Hepatocyte (in vitro differentiated cells): ENCODE measurements around the gene CNTNAP2. TPM values are rescaled to one million over a fixed set of nuclear protein-coding genes. Genes with fewer than 3 reads are reported as not detected.

Experiments used
- DNase-seq: peaks from one replicate; pipeline ENCODE4 v3.0.0-alpha.2; 2016; ENCODE audit warnings: low spot score
- H2AFZ ChIP-seq: fragments of 200-600 bp; sonication (generic); 2 replicates; pipeline ENCODE4 v1.6.0; 2016; ENCODE audit warnings: antibody characterized with exemption, mild to moderate bottlenecking
- H3K27ac ChIP-seq: fragments of 200-600 bp; sonication (generic); 2 replicates; pipeline ENCODE4 v1.5.1; 2016; ENCODE audit warnings: mild to moderate bottlenecking
- H3K27me3 ChIP-seq: fragments of 200-600 bp; sonication (generic); 2 replicates; pipeline ENCODE4 v1.6.1; 2016
- H3K36me3 ChIP-seq: fragments of 200-600 bp; sonication (generic); replicated peaks from 2 replicates; pipeline ENCODE4 v1.5.1; 2016; ENCODE audit warnings: low read depth; ENCODE audit not compliant: insufficient read depth
- H3K4me1 ChIP-seq: fragments of 200-600 bp; sonication (generic); 2 replicates; pipeline ENCODE4 v1.5.1; 2016; ENCODE audit warnings: mild to moderate bottlenecking, moderate library complexity; ENCODE audit not compliant: insufficient read depth
- H3K4me2 ChIP-seq: fragments of 200-600 bp; sonication (generic); 2 replicates; pipeline ENCODE4 v1.6.0; 2016
- H3K4me3 ChIP-seq: fragments of 200-600 bp; sonication (generic); 2 replicates; pipeline ENCODE4 v1.5.1; 2016; ENCODE audit warnings: mild to moderate bottlenecking
- H3K79me2 ChIP-seq: fragments of 200-600 bp; sonication (generic); 2 replicates; pipeline ENCODE4 v1.6.0; 2017; ENCODE audit warnings: mild to moderate bottlenecking
- H3K9me2 ChIP-seq: fragments of 200-600 bp; sonication (generic); replicated peaks from 2 replicates; pipeline ENCODE4 v1.6.0; 2017; ENCODE audit warnings: mild to moderate bottlenecking; ENCODE audit not compliant: insufficient read depth
- H3K9me3 ChIP-seq: fragments of 200-600 bp; sonication (generic); 2 replicates; pipeline ENCODE4 v1.5.1; 2016; ENCODE audit warnings: low read depth, mild to moderate bottlenecking
- H4K20me1 ChIP-seq: fragments of 200-600 bp; sonication (generic); 2 replicates; pipeline ENCODE4 v1.6.0; 2016; ENCODE audit warnings: mild to moderate bottlenecking; ENCODE audit not compliant: insufficient read depth, poor library complexity, severe bottlenecking
- CTCF ChIP-seq: fragments of 200-600 bp; sonication (generic); IDR thresholded peaks from 2 replicates; pipeline ENCODE4 v1.5.1; 2016; ENCODE audit warnings: antibody characterized with exemption, mild to moderate bottlenecking; ENCODE audit not compliant: poor library complexity
- EZH2 ChIP-seq: fragments of 200-600 bp; sonication (generic); IDR thresholded peaks from 2 replicates; pipeline ENCODE4 v1.6.1; 2016; ENCODE audit warnings: antibody characterized with exemption, mild to moderate bottlenecking, borderline replicate concordance
- EZH2phosphoT487 ChIP-seq: fragments of 200-600 bp; sonication (generic); IDR thresholded peaks from one replicate; pipeline ENCODE4 v1.6.1; 2018; ENCODE audit warnings: antibody characterized with exemption, mild to moderate bottlenecking, low read depth, moderate library complexity; ENCODE audit not compliant: unreplicated experiment, severe bottlenecking
- WGBS: methylation state at CpG from one replicate; pipeline ENCODE4 v1.1.6; 2016; ENCODE audit warnings: low lambda C conversion rate; ENCODE audit errors: missing lambda C conversion rate; 5-methylcytosine and 5-hydroxymethylcytosine counted together
- polyA plus RNA-seq: library from polyadenylated mRNA; unstranded; fragments of >200 nt; fragmentation: Nextera tagmentation; extraction: Ambion mirVana; gene quantifications from 2 replicates; pipeline ENCODE4 v1.2.1, GENCODE V29; 2016
- total RNA-seq: library from RNA; depleted of rRNA; stranded (reverse); fragments of >200 nt; gene quantifications from 2 replicates; pipeline ENCODE4 v1.2.3, GENCODE V29; 2014

CNTNAP2 gene
- total and polyA plus RNA-seq, 2 experiments from 2014 or later = 7.5 to 14.7 TPM

GRCh38 chr7:147465223-147465622 lies 1348.6 kb downstream of the CNTNAP2 start:
- DNase-seq = no peak
- no peaks in the 10 kb centered on the region for H4K20me1 ChIP-seq
- no peaks in the 10 kb centered on the region for H3K4me1 ChIP-seq
- H2AFZ ChIP-seq = no peak overlapping the region
- no peaks in the 10 kb centered on the region for H3K36me3 ChIP-seq
- no peak overlapping the region for H3K27ac ChIP-seq
- H3K27me3 ChIP-seq = no peaks in the 10 kb centered on the region
- no peak overlapping the region for H3K4me2 ChIP-seq
- H3K9me3 ChIP-seq = no peaks in the 10 kb centered on the region
- H3K9me2 ChIP-seq = no peaks in the 10 kb centered on the region
- H3K79me2 ChIP-seq = no peaks in the 10 kb centered on the region
- 98% methylated on average over 2 of the region's 2 CpGs for WGBS
- no peak for TF ChIP-seq EZH2phosphoT487
- TF ChIP-seq EZH2 = no peak
- TF ChIP-seq CTCF = no peak
- H3K4me3 ChIP-seq = no peak overlapping the region

- H3K79me2 ChIP-seq = no peaks in the 10 kb centered on the region
- no peaks in the 10 kb centered on the region for H3K9me3 ChIP-seq
- H3K4me2 ChIP-seq = no peak overlapping the region
- H3K27me3 ChIP-seq = no peaks in the 10 kb centered on the region
- H2AFZ ChIP-seq = no peak overlapping the region
- H4K20me1 ChIP-seq = no peaks in the 10 kb centered on the region
- no peak overlapping the region for H3K4me3 ChIP-seq
- no peak for TF ChIP-seq EZH2
- no peak for TF ChIP-seq EZH2phosphoT487
- TF ChIP-seq CTCF = no peak
- H3K9me2 ChIP-seq = no peaks in the 10 kb centered on the region
- no peaks in the 10 kb centered on the region for H3K36me3 ChIP-seq
- H3K27ac ChIP-seq = no peak overlapping the region
- H3K4me1 ChIP-seq = no peaks in the 10 kb centered on the region
- no peak for DNase-seq
These were observed 1356.0 kb downstream of the CNTNAP2 start for GRCh38 chr7:147472556-147472955.

GRCh38 chr7:147474862-147475261 lies 1358.3 kb downstream of the CNTNAP2 start:
- no peaks in the 10 kb centered on the region for H3K9me2 ChIP-seq
- no peaks in the 10 kb centered on the region for H3K36me3 ChIP-seq
- H3K4me2 ChIP-seq = no peak overlapping the region
- WGBS = 42% methylated on average over 4 of the region's 4 CpGs
- TF ChIP-seq EZH2phosphoT487 (no peak), EZH2 (no peak), CTCF (no peak)
- H3K79me2 ChIP-seq = no peaks in the 10 kb centered on the region
- no peaks in the 10 kb centered on the region for H3K4me1 ChIP-seq
- DNase-seq = no peak
- no peak overlapping the region for H3K4me3 ChIP-seq
- no peaks in the 10 kb centered on the region for H3K27me3 ChIP-seq
- H4K20me1 ChIP-seq = no peaks in the 10 kb centered on the region
- H3K27ac ChIP-seq = no peak overlapping the region
- no peaks in the 10 kb centered on the region for H3K9me3 ChIP-seq
- no peak overlapping the region for H2AFZ ChIP-seq

- H4K20me1 ChIP-seq = no peaks in the 10 kb centered on the region
These were observed 1360.9 kb downstream of the CNTNAP2 start for GRCh38 chr7:147477526-147477925.

More at GRCh38 chr7:147477526-147477925, 1360.9 kb downstream of the CNTNAP2 start:
- 78% methylated on average over 3 of the region's 3 CpGs for WGBS
- Histone ChIP-seq H3K27ac (no peak overlapping the region), H3K4me3 (no peak overlapping the region), H3K4me1 (no peaks in the 10 kb centered on the region), H3K9me3 (no peaks in the 10 kb centered on the region), H2AFZ (no peak overlapping the region), H3K27me3 (no peaks in the 10 kb centered on the region), H3K79me2 (no peaks in the 10 kb centered on the region), H3K9me2 (no peaks in the 10 kb centered on the region), H3K36me3 (no peaks in the 10 kb centered on the region), H3K4me2 (no peak overlapping the region)
- TF ChIP-seq EZH2 (no peak), CTCF (no peak), EZH2phosphoT487 (no peak)
- no peak for DNase-seq
